Activated naive CD4-positive, alpha-beta T cell treated with anti-CD3 and anti-CD28 coated beads for 36 hours (primary cell): ENCODE results near the gene XXYLT1. TPM values are rescaled to one million over a fixed set of nuclear protein-coding genes. Genes with fewer than 3 reads are reported as not detected.

ENCODE experiments used
- CTCF ChIA-PET: fragments of 350-600 bp; sonication (Branson Sonifier 250); formaldehyde crosslinking; loops from one replicate; lab custom pipeline; 2021; ENCODE audit warnings: antibody characterized with exemption; lab: Charles Lee
- DNase-seq: peaks from one replicate; pipeline ENCODE4 v3.0.0-alpha.2; 2020
- H3K27ac Mint-ChIP-seq: one replicate; pipeline ENCODE4 v1.8.0; 2021; ENCODE audit warnings: mild to moderate bottlenecking, mixed read lengths
- H3K27me3 Mint-ChIP-seq: one replicate; pipeline ENCODE4 v1.8.0; 2021; ENCODE audit warnings: low read depth, mixed read lengths
- H3K36me3 Mint-ChIP-seq: one replicate; pipeline ENCODE4 v1.8.0; 2021; ENCODE audit warnings: low read depth, mixed read lengths
- H3K4me1 Mint-ChIP-seq: one replicate; pipeline ENCODE4 v1.8.0; 2021; ENCODE audit warnings: low read depth, mixed read lengths
- H3K4me3 Mint-ChIP-seq: one replicate; pipeline ENCODE4 v1.8.0; 2021; ENCODE audit warnings: mild to moderate bottlenecking, moderate library complexity, mixed read lengths
- H3K9me3 Mint-ChIP-seq: one replicate; pipeline ENCODE4 v1.8.0; 2021; ENCODE audit warnings: mixed read lengths
- intact Hi-C: fragments of 100-400 bp; cut with micrococcal nuclease; formaldehyde crosslinking; loops from one replicate; pipeline ENCODE4 v1.15.1; 2023
- total RNA-seq, 2 experiments: library from RNA; stranded (reverse); gene quantifications; one replicate each; pipeline ENCODE4 v1.2.3, GENCODE V29; 2021

Gene XXYLT1
- total RNA-seq, 2 experiments from 2014 or later, result 1.8 to 2.5 TPM

DNA sequence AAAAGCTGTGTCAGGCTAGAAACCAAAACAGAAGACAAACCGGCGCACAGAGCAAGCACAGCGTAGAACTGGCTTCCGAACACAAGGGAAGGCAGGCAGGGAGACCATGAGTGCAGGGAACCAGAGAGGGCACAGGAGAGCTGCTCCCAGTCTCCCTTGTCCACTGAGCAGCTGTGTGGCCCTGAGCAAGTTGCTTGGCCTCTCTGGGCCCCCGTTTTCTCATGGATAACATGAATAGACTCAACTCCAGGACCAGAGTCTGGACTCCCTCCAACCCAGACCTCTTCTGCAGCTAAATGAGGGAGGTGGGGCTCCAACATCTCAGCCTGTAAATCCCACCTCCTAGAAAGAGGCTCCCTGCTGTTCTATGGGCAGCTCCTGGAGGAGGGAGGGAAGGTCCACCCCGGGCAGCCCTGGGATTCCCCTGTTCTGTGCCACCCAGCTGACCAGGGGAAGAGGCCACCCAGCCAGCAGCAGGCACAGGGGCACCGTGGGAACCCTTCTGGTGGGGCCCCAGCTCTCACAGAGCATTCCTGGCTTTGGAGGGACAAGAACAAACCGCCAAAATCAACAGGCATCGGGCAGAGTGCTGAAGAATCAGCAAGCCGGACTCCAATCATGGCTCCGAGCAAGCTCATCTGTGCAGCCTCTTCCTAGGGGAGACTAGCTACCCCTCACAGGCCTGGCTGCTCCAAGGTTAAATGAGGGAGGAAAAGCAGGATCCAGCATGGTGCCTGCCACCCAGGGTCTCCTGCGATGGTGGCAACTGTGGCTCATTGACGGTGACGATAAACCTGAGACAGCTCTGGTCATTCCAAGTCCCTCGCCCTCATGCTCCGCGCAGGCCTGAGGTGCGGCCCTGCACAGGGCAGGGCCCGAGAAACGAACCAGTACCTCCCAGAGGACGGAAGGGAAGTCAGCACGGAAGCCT, 15.1 kb downstream of the XXYLT1 start:
- CTCF ChIA-PET, result interaction anchor here (1.1 to 1.8 kb wide), 4 partner anchors 15 to 595 kb away, joined by 3 to 5 read pairs (median 4); partner anchors contain the start of gene XXYLT1
- no peak for DNase-seq
- no peak overlapping the region for H3K4me3 Mint-ChIP-seq
- H3K27ac Mint-ChIP-seq, result no peak overlapping the region
- H3K9me3 Mint-ChIP-seq, result no peaks in the 10 kb centered on the region
- intact Hi-C loops, result loop anchor here (5.0 to 10.0 kb wide), 2 partner anchors 129 to 251 kb away; no protein-coding TSS in a partner anchor
- peaks cover 20% of the 10 kb centered on the region for H3K4me1 Mint-ChIP-seq
- no peaks in the 10 kb centered on the region for H3K36me3 Mint-ChIP-seq
- no peaks in the 10 kb centered on the region for H3K27me3 Mint-ChIP-seq

- no peaks in the 10 kb centered on the region for H3K27me3 Mint-ChIP-seq
- CTCF ChIA-PET, result interaction anchor here (0.5 to 1.8 kb wide), 3 partner anchors 16 to 572 kb away, joined by 3 to 5 read pairs (median 5); partner anchors contain the start of gene XXYLT1
- intact Hi-C loops, result loop anchor here (5.0 to 10.0 kb wide), 2 partner anchors 128 to 250 kb away; no protein-coding TSS in a partner anchor
These were observed 15.8 kb downstream of the XXYLT1 start for GRCh38 chr3:195255176-195255500.

GRCh38 chr3:195254454-195255175, 16.3 kb downstream of the XXYLT1 start:
- Mint-ChIP-seq H3K4me1 (peaks cover 23% of the 10 kb centered on the region), H3K9me3 (no peaks in the 10 kb centered on the region), H3K27me3 (no peaks in the 10 kb centered on the region), H3K4me3 (no peak overlapping the region), H3K36me3 (no peaks in the 10 kb centered on the region), H3K27ac (no peak overlapping the region)
- CTCF ChIA-PET, result interaction anchor here (0.5 to 1.8 kb wide), 3 partner anchors 17 to 571 kb away, joined by 3 to 5 read pairs (median 5); partner anchors contain the start of gene XXYLT1
- no peak for DNase-seq
- intact Hi-C loops, result loop anchor here (5.0 to 10.0 kb wide), 2 partner anchors 127 to 250 kb away; no protein-coding TSS in a partner anchor

More at GRCh38 chr3:195255176-195255500, 15.8 kb downstream of the XXYLT1 start:
- Mint-ChIP-seq H3K27ac (no peak overlapping the region), H3K4me3 (no peak overlapping the region), H3K36me3 (no peaks in the 10 kb centered on the region), H3K9me3 (no peaks in the 10 kb centered on the region), H3K4me1 (peaks cover 19% of the 10 kb centered on the region)
- DNase-seq, result no peak

DNA sequence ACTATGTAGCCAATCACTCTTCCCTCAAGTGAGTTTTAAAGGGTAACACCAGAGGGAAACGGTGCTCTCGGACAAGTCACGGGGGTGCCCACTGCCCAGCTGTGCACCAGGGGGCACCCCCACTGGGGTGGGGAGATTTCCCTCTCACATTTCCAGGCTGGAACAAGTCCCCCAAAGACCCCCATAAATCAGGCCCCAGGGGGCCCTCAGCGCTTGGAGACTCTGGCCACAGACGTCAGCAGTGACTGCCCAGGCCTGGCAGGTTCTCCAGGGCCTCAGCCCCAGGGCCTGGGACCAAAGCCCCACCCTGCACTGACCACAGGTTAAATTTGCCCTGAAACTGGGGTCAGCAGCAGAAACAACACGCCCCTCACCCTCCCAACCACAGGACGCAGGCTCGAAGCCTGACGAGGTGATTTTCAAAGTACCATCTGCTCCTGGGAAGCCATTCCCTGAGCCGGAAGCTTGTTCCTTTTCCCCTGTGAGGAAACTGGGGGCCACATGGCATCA, 17.0 kb downstream of the XXYLT1 start:
- no peaks in the 10 kb centered on the region for H3K9me3 Mint-ChIP-seq
- no peak for DNase-seq
- intact Hi-C loops, result loop anchor here (10.0 kb wide), 1 partner anchor 249 kb away; no protein-coding TSS in a partner anchor
- no peak overlapping the region for H3K4me3 Mint-ChIP-seq
- H3K27ac Mint-ChIP-seq, result no peak overlapping the region
- CTCF ChIA-PET, result no interaction called here
- no peaks in the 10 kb centered on the region for H3K27me3 Mint-ChIP-seq
- no peaks in the 10 kb centered on the region for H3K36me3 Mint-ChIP-seq
- H3K4me1 Mint-ChIP-seq, result peaks cover 23% of the 10 kb centered on the region

- no peak overlapping the region for H3K27ac Mint-ChIP-seq
- no peak for DNase-seq
- intact Hi-C loops, result loop anchor here (10.0 kb wide), 1 partner anchor 247 kb away; no protein-coding TSS in a partner anchor
- H3K4me3 Mint-ChIP-seq, result no peak overlapping the region
- H3K27me3 Mint-ChIP-seq, result no peaks in the 10 kb centered on the region
- no peaks in the 10 kb centered on the region for H3K9me3 Mint-ChIP-seq
- CTCF ChIA-PET, result interaction anchor here (1.4 kb wide), 1 partner anchor 569 kb away, joined by 4 read pairs; no protein-coding TSS in a partner anchor
- H3K36me3 Mint-ChIP-seq, result no peaks in the 10 kb centered on the region
- H3K4me1 Mint-ChIP-seq, result peaks cover 18% of the 10 kb centered on the region
These were observed 19.5 kb downstream of the XXYLT1 start for GRCh38 chr3:195251336-195252065.

GRCh38 chr3:195250473-195251251, 20.3 kb downstream of the XXYLT1 start:
- intact Hi-C loops, result loop anchor here (10.0 kb wide), 1 partner anchor 246 kb away; no protein-coding TSS in a partner anchor
- Mint-ChIP-seq H3K27me3 (no peaks in the 10 kb centered on the region), H3K27ac (peak overlapping the region; percentile 3), H3K4me3 (no peak overlapping the region), H3K4me1 (peaks cover 18% of the 10 kb centered on the region), H3K36me3 (no peaks in the 10 kb centered on the region), H3K9me3 (no peaks in the 10 kb centered on the region)
- no peak for DNase-seq
- CTCF ChIA-PET, result interaction anchor here (0.8 to 2.1 kb wide), 3 partner anchors 9 to 568 kb away, joined by 3 to 8 read pairs (median 4); partner anchors contain the start of gene XXYLT1

DNA sequence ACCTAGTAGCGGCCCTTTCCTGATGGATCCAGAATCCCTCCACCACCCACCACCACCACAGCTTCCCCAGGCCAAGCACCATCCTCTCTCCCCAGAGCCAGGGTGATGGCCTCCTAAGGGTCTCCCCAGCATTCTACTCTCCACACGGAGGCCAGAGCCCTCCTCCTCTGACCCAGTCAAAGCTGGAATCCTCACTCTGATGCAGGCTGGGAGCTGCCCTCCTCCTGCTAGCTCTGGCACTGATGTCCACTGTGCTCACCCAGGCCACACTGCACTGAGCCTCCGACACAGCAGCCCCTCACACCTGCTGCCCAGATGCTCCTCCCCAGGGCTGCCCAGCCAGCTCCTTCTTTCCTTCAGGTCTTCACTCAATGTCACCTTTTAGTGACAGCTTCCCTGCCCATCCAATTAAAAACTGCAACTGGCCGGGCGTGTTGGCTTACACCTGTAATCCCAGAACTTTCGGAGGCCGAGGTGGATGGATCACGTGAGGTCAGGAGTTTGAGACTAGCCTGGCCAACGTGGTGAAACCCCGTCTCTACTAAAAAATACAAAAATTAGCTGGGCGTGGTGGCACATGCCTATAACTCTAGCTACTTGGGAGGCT, 21.0 kb downstream of the XXYLT1 start:
- intact Hi-C loops, result loop anchor here (10.0 kb wide), 1 partner anchor 245 kb away; no protein-coding TSS in a partner anchor
- Mint-ChIP-seq H3K4me3 (no peak overlapping the region), H3K27ac (no peak overlapping the region), H3K4me1 (peaks cover 18% of the 10 kb centered on the region), H3K9me3 (no peaks in the 10 kb centered on the region), H3K36me3 (no peaks in the 10 kb centered on the region), H3K27me3 (no peaks in the 10 kb centered on the region)
- no peak for DNase-seq
- CTCF ChIA-PET, result interaction anchor here (0.8 to 2.1 kb wide), 3 partner anchors 8 to 567 kb away, joined by 3 to 8 read pairs (median 4); partner anchors contain the start of gene XXYLT1

DNA sequence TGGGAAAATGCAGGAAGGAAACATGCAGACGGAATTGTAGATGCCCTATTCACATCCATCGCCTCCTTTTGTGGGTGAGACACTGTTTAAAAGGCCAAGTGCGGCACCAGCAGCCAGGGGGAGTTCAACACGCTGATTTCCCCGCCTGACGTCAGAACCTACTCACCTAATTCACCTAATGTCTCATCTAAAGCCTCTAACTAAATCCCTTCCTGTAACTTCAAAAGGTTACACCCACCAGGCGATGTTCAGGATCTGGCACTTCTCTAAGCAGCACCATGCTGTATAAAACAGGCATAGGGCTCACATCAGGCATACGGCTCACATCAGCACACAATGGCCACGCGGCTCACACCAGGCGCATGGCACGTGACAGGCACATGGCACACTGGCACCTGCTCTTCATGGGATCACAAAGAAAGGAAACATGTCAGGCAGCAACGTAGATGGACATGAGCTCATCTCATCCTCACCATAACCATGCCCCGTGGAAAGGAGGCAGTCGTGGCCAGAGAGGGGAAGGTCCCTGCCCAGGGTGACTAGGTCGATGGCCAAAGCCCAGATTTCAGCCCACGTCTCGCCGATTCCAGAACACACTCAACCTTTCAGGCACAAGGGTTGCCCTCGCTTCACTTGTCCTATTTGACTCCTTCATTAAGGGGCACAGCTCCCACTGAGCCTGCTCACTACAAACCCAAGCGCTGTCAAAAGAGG, 21.7 kb downstream of the XXYLT1 start:
- Mint-ChIP-seq H3K4me1 (peaks cover 18% of the 10 kb centered on the region), H3K4me3 (no peak overlapping the region), H3K36me3 (no peaks in the 10 kb centered on the region), H3K9me3 (no peaks in the 10 kb centered on the region), H3K27me3 (no peaks in the 10 kb centered on the region), H3K27ac (no peak overlapping the region)
- intact Hi-C loops, result no loop called here
- DNase-seq, result no peak
- CTCF ChIA-PET, result interaction anchor here (0.8 to 2.1 kb wide), 2 partner anchors 7 to 22 kb away, joined by 3 to 8 read pairs; partner anchors contain the start of gene XXYLT1

GRCh38 chr3:195248281-195248680, 22.7 kb downstream of the XXYLT1 start:
- Mint-ChIP-seq H3K9me3 (no peaks in the 10 kb centered on the region), H3K27me3 (no peaks in the 10 kb centered on the region), H3K27ac (no peak overlapping the region), H3K4me3 (no peak overlapping the region), H3K36me3 (no peaks in the 10 kb centered on the region), H3K4me1 (peaks cover 18% of the 10 kb centered on the region)
- CTCF ChIA-PET, result no interaction called here
- no peak for DNase-seq
- intact Hi-C loops, result no loop called here

DNA sequence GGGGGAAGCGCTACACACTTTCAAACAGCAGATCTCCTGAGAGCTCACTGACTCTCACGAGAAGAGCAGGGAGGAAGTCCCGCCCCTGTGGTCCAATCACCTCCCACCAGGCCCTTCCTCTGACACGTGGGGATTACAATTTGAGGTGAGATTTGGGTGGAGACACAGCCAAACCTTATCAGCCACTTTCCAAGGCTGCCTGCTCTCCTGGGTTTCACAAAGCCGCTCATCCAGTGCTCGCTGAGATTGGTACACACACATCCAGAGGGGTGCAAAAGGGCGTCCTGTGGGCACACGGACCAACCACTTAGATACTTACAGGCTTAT, 23.1 kb downstream of the XXYLT1 start:
- DNase-seq, result no peak
- no peaks in the 10 kb centered on the region for H3K9me3 Mint-ChIP-seq
- intact Hi-C loops, result no loop called here
- H3K4me3 Mint-ChIP-seq, result no peak overlapping the region
- H3K27me3 Mint-ChIP-seq, result no peaks in the 10 kb centered on the region
- no peaks in the 10 kb centered on the region for H3K36me3 Mint-ChIP-seq
- no peak overlapping the region for H3K27ac Mint-ChIP-seq
- peaks cover 18% of the 10 kb centered on the region for H3K4me1 Mint-ChIP-seq
- CTCF ChIA-PET, result no interaction called here
